ENCODE measurements around the gene PHLPP1.
A peak's percentile ranks its signal among the peaks of the same experiment; 100 is the strongest.

DNA sequence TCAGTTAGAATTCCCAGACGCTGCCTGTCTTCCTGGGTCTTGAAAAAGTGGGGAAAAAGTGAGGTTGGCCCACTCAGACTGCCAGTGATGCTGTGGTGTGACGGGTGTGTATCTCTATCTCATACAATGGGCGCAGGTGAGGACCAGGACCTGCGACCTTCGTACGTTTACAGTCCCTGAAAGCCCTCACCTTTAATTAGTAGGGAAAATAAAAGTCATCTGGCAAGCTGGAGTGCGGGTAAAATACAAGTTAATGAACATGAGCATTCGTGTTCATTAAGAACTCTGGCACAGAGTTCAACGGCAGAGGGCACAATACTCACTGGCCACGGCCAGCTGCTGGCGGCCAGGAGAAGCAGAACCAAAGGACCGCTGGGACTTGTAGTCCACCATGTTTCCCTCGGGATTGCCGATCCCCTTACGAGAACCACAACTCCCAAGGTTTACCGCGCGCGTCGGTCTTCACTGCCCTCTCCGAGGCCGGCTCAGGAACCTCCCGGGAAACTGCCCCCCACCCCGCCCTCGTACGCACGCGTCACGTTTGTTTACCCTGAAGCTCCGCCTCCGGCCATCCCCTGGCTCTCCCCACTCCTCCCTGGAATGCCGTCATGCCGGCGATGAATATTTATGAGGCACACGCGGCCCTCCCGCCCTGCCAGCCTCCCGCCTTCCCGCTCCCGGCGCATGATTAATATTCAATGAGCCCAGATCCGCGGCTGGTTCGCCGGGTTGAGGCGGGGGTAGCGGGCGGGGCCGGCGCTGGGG lies 488 bp upstream of the PHLPP1 start:
- TF ChIP-seq, protein P1, sequence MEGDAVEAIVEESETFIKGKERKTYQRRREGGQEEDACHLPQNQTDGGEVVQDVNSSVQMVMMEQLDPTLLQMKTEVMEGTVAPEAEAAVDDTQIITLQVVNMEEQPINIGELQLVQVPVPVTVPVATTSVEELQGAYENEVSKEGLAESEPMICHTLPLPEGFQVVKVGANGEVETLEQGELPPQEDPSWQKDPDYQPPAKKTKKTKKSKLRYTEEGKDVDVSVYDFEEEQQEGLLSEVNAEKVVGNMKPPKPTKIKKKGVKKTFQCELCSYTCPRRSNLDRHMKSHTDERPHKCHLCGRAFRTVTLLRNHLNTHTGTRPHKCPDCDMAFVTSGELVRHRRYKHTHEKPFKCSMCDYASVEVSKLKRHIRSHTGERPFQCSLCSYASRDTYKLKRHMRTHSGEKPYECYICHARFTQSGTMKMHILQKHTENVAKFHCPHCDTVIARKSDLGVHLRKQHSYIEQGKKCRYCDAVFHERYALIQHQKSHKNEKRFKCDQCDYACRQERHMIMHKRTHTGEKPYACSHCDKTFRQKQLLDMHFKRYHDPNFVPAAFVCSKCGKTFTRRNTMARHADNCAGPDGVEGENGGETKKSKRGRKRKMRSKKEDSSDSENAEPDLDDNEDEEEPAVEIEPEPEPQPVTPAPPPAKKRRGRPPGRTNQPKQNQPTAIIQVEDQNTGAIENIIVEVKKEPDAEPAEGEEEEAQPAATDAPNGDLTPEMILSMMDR (IDR thresholded peaks at IDR 0.05; ENCODE audit: low read length), result peak; percentile 78
- no peak for TF ChIP-seq EZH2 (optimal IDR thresholded peaks at IDR 0.05; ENCODE audit: low read depth, low read length)
